ENCODE results near the gene ZNF282.

DNA sequence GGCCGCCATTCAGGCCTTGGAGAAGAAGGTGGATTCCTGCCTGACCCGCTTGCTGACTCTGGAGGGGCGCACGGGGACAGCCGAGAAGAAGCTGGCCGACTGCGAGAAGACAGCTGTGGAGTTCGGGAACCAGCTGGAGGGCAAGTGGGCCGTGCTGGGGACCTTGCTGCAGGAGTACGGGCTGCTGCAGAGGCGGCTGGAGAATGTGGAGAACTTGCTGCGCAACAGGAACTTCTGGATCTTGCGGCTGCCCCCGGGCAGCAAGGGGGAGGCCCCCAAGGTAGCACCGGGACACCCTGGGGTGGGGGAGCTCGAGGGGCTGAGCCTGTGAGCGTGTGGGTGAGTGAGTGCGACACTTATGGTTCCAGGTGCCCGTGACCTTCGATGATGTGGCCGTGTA, 71.1 kb downstream of the ZNF282 start:
- TF ChIP-seq, protein P1, sequence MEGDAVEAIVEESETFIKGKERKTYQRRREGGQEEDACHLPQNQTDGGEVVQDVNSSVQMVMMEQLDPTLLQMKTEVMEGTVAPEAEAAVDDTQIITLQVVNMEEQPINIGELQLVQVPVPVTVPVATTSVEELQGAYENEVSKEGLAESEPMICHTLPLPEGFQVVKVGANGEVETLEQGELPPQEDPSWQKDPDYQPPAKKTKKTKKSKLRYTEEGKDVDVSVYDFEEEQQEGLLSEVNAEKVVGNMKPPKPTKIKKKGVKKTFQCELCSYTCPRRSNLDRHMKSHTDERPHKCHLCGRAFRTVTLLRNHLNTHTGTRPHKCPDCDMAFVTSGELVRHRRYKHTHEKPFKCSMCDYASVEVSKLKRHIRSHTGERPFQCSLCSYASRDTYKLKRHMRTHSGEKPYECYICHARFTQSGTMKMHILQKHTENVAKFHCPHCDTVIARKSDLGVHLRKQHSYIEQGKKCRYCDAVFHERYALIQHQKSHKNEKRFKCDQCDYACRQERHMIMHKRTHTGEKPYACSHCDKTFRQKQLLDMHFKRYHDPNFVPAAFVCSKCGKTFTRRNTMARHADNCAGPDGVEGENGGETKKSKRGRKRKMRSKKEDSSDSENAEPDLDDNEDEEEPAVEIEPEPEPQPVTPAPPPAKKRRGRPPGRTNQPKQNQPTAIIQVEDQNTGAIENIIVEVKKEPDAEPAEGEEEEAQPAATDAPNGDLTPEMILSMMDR (IDR thresholded peaks at IDR 0.05; ENCODE audit: insufficient read depth, low read length, poor library complexity, severe bottlenecking), result no peak
- TF ChIP-seq EZH2phosphoT487 (conservative IDR thresholded peaks at IDR 0.05; ENCODE audit: low read length), result no peak

Data from SU-DHL-6 (cell line).